Transverse colon (tissue), 4 donors: ENCODE data around the gene CDK18. TPM values are rescaled to one million over a fixed set of nuclear protein-coding genes. Genes with fewer than 3 reads are reported as not detected.

Source experiments
- DNase-seq: peaks from one replicate; pipeline ENCODE4 v3.0.0-alpha.2; 2019
- H3K27ac ChIP-seq, 4 donors: fragments of 200-600 bp; sonication (generic); 2 replicates each; pipeline ENCODE4 v1.5.1; 2016 to 2018; ENCODE audit warnings: inconsistent platforms in 4 of 4
- H3K27me3 ChIP-seq: fragments of 200-600 bp; sonication (generic); 2 replicates; pipeline ENCODE4 v1.5.1; 2017; ENCODE audit warnings: inconsistent platforms
- H3K36me3 ChIP-seq, 4 donors: fragments of 200-600 bp; sonication (generic); 2 replicates each; pipeline ENCODE4 v1.5.1; 2017 to 2019; ENCODE audit warnings: inconsistent platforms in 4 of 4
- H3K4me1 ChIP-seq, 4 donors: fragments of 200-600 bp; sonication (generic); 2 replicates each; pipeline ENCODE4 v1.5.1; 2017 to 2020; ENCODE audit warnings: inconsistent platforms in 4 of 4
- H3K4me3 ChIP-seq, 4 donors: fragments of 200-600 bp; sonication (generic); 1 replicate in 1 of 4; 2 replicates in 3 of 4; pipeline versions ENCODE4 v1.5.1 to v1.6.1; 2017 to 2019; ENCODE audit warnings: inconsistent platforms in 4 of 4
- H3K9me3 ChIP-seq, 2 donors: fragments of 200-600 bp; sonication (generic); 2 replicates each; pipeline ENCODE4 v1.5.1; 2017 to 2019; ENCODE audit warnings: inconsistent platforms in 2 of 2
- CTCF ChIP-seq, 5 experiments: fragments of 200-600 bp in 3 of 5; fragments of 450-650 bp in 2 of 5; sonication (generic) in 3 of 5; IDR thresholded peaks; 1 replicate in 2 of 5; 2 replicates in 3 of 5; pipeline ENCODE4 v1.5.1; 2016 to 2017; ENCODE audit warnings: antibody characterized with exemption in 5 of 5, inconsistent platforms in 3 of 5, mild to moderate bottlenecking in 2 of 5, moderate library complexity in 1 of 5
- EP300 ChIP-seq: sonication (generic); formaldehyde crosslinking; IDR thresholded peaks from one replicate; pipeline ENCODE4 v1.6.1; 2017; ENCODE audit warnings: antibody characterized with exemption, low read depth
- POLR2A ChIP-seq: fragments of 450-650 bp; IDR thresholded peaks from one replicate; pipeline ENCODE4 v1.6.1; 2016; ENCODE audit warnings: antibody characterized with exemption, mild to moderate bottlenecking, moderate library complexity
- POLR2AphosphoS5 ChIP-seq, 3 donors: sonication (generic); formaldehyde crosslinking; IDR thresholded peaks; one replicate each; pipeline ENCODE4 v1.6.1; 2016; ENCODE audit warnings: antibody characterized with exemption in 3 of 3
- WGBS, 2 donors: methylation state at CpG; one replicate each; pipeline ENCODE4 v1.1.5; 2018; ENCODE audit warnings: low coverage in 1 of 2; 5-methylcytosine and 5-hydroxymethylcytosine counted together
- in situ Hi-C, 4 donors: fragments of 200-750 bp; cut with MboI; loops; one replicate each; pipeline versions ENCODE4 v1.15.0 to v1.15.1; 2017; ENCODE audit warnings: low sequenced_read_pairs in 3 of 4, low pct_ligation_motif_present in 1 of 4, low pct_unique_long_range_greater_than_20kb in 1 of 4
- intact Hi-C: fragments of 100-400 bp; cut with DNase I; formaldehyde crosslinking; loops from one replicate; pipeline ENCODE4 v1.15.1; 2023; ENCODE audit warnings: low total_unique reads
- total RNA-seq, 4 donors: library from RNA; depleted of rRNA; stranded (reverse); fragments of >200 nt; gene quantifications; one replicate each; pipeline ENCODE4 v1.1.0, GENCODE V29; 2016

The CDK18 gene
- total RNA-seq, 4 donors from 2014 or later, result 28.8 to 112 (median 33.5) TPM

- Histone ChIP-seq H3K4me1 (peaks cover 10 to 11% (median 10%) of the 10 kb centered on the region in 4 donors), H3K36me3 (no peaks in the 10 kb centered on the region), H3K27me3 (peaks cover 20% of the 10 kb centered on the region), H3K27ac (no peak overlapping the region), H3K9me3 (no peaks in the 10 kb centered on the region), H3K4me3 (no peak overlapping the region)
- intact Hi-C loops, result no loop called here
- DNase-seq, result peak; percentile 7
- in situ Hi-C loops, result no loop called here
- whole genome bisulfite sequencing, 2 donors, result 76 to 100% methylated on average over 1 to 11 of the region's 11 CpGs
- TF ChIP-seq POLR2A (no peak), POLR2AphosphoS5 (IDR thresholded peaks at IDR 0.05) (no peak), CTCF (IDR thresholded peaks at IDR 0.05) (no peak)
These were observed 37.9 kb downstream of the CDK18 start for GRCh38 chr1:205542367-205542766.

GRCh38 chr1:205543351-205544301 is 39.2 kb downstream of the CDK18 start:
- peak overlapping the region in 2 of 4 donors; percentile 17 to 19 for H3K4me3 ChIP-seq
- peak; percentile 54 for DNase-seq
- intact Hi-C loops, result no loop called here

GRCh38 chr1:205545001-205545919 is 40.8 kb downstream of the CDK18 start:
- no peak for TF ChIP-seq POLR2AphosphoS5 (IDR thresholded peaks at IDR 0.05)
- TF ChIP-seq CTCF (IDR thresholded peaks at IDR 0.05), result no peak
- TF ChIP-seq POLR2A, result no peak
- no peak for TF ChIP-seq EP300
- Histone ChIP-seq H3K27ac (no peak overlapping the region), H3K36me3 (no peaks in the 10 kb centered on the region), H3K9me3 (no peaks in the 10 kb centered on the region), H3K4me1 (peaks cover 10 to 16% (median 10%) of the 10 kb centered on the region in 4 donors), H3K27me3 (peaks cover 40% of the 10 kb centered on the region), H3K4me3 (no peak overlapping the region)
- WGBS, 2 donors, result 67 to 72% methylated on average over 6 to 18 of the region's 19 CpGs
- intact Hi-C loops (no loop called here), in situ Hi-C loops (no loop called here)
- DNase-seq, result peak; percentile 20

More at GRCh38 chr1:205543351-205544301, 39.2 kb downstream of the CDK18 start:
- 0 to 4% methylated on average over 2 to 25 of the region's 25 CpGs for WGBS, 2 donors
- in situ Hi-C loops, result no loop called here
- H3K27me3 ChIP-seq, result peaks cover 27% of the 10 kb centered on the region
- H3K36me3 ChIP-seq, result no peaks in the 10 kb centered on the region
- H3K27ac ChIP-seq, result peak overlapping the region; percentile 3 to 54 (median 28)
- H3K4me1 ChIP-seq, result peaks cover 10 to 11% (median 10%) of the 10 kb centered on the region in 4 donors
- TF ChIP-seq CTCF (IDR thresholded peaks at IDR 0.05) (no peak), POLR2A (no peak), POLR2AphosphoS5 (IDR thresholded peaks at IDR 0.05) (no peak), EP300 (no peak)
- no peaks in the 10 kb centered on the region for H3K9me3 ChIP-seq

- WGBS, 2 donors, result 92% methylated on average over 5 of the region's 5 CpGs; no CpG with 5 or more reads in 1 of the 2 donors
- H3K27me3 ChIP-seq, result peaks cover 43% of the 10 kb centered on the region
- H3K27ac ChIP-seq, result no peak overlapping the region
These were observed 41.5 kb downstream of the CDK18 start for GRCh38 chr1:205545991-205546390.

More at GRCh38 chr1:205545991-205546390, 41.5 kb downstream of the CDK18 start:
- peak; percentile 5 for DNase-seq
- intact Hi-C loops (no loop called here), in situ Hi-C loops (no loop called here)
- Histone ChIP-seq H3K4me1 (peaks cover 10 to 17% (median 10%) of the 10 kb centered on the region in 4 donors), H3K36me3 (no peaks in the 10 kb centered on the region), H3K4me3 (no peak overlapping the region), H3K9me3 (no peaks in the 10 kb centered on the region)
- no peak for TF ChIP-seq EP300
- TF ChIP-seq CTCF (IDR thresholded peaks at IDR 0.05), result no peak
- TF ChIP-seq POLR2A, result no peak
- TF ChIP-seq POLR2AphosphoS5 (IDR thresholded peaks at IDR 0.05), result no peak
